Measurements from ENCODE around the gene PCDHB13.
"Not testable (repeated sequence)": the region's sequence is repeated elsewhere in the genome, so short reads cannot be mapped to it uniquely, and the experiment has no call there.

PCDHB13 gene

GRCh38 chr5:141213656-141214339, at the start of gene PCDHB13:
TSS of gene PCDHB13 (plus strand) at chr5:141213919. CDS start at chr5:141214124, 205 bp downstream.
- peak; percentile 41 for TF ChIP-seq CTCF (IDR thresholded peaks at IDR 0.05; ENCODE audit: control insufficient read depth, insufficient read depth, low read depth, low read length, missing control alignments)
- not testable (repeated sequence) for DNase-seq (ENCODE audit: low read depth)
- H3K4me3 ChIP-seq (ENCODE audit: control insufficient read depth, low read depth, low read length), result peak within 1 kb of the TSS; percentile 5

GRCh38 chr5:141172381-141173204, 41.1 kb upstream of the PCDHB13 start, which contains the start of gene PCDHB7:
TSS of gene PCDHB7 (plus strand) at chr5:141172644. CDS start at chr5:141172836, 192 bp downstream.
- peak; percentile 67 for TF ChIP-seq CTCF (IDR thresholded peaks at IDR 0.05; ENCODE audit: control insufficient read depth, insufficient read depth, low read depth, low read length, missing control alignments)
- DNase-seq (ENCODE audit: low read depth), result no peak
- H3K4me3 ChIP-seq (ENCODE audit: control insufficient read depth, low read depth, low read length), result no peak within 1 kb of the TSS

GRCh38 chr5:141174291-141175104, 39.2 kb upstream of the PCDHB13 start:
- DNase-seq (ENCODE audit: low read depth); H3K4me3 ChIP-seq (ENCODE audit: control insufficient read depth, low read depth, low read length): not testable (repeated sequence)

- H3K4me3 ChIP-seq (ENCODE audit: control insufficient read depth, low read depth, low read length), result no peak overlapping the region
- DNase-seq (ENCODE audit: low read depth), result no peak
- TF ChIP-seq CTCF (IDR thresholded peaks at IDR 0.05; ENCODE audit: control insufficient read depth, insufficient read depth, low read depth, low read length, missing control alignments), result no peak
These were observed 37.8 kb upstream of the PCDHB13 start for GRCh38 chr5:141175933-141176332.

- not testable (repeated sequence) for H3K4me3 ChIP-seq (ENCODE audit: control insufficient read depth, low read depth, low read length); DNase-seq (ENCODE audit: low read depth)
These were observed 36.0 kb upstream of the PCDHB13 start, which contains the start of gene PCDHB8 for GRCh38 chr5:141177577-141178191. TSS of gene PCDHB8 (plus strand) at chr5:141177790. CDS start at chr5:141178035, 245 bp downstream.

GRCh38 chr5:141179371-141179770, 34.3 kb upstream of the PCDHB13 start:
- H3K4me3 ChIP-seq (ENCODE audit: control insufficient read depth, low read depth, low read length); DNase-seq (ENCODE audit: low read depth): not testable (repeated sequence)

More at GRCh38 chr5:141177577-141178191, 36.0 kb upstream of the PCDHB13 start, which contains the start of gene PCDHB8:
- TF ChIP-seq CTCF (IDR thresholded peaks at IDR 0.05; ENCODE audit: control insufficient read depth, insufficient read depth, low read depth, low read length, missing control alignments), result peak; percentile 35

GRCh38 chr5:141179876-141180275, 33.8 kb upstream of the PCDHB13 start:
- H3K4me3 ChIP-seq (ENCODE audit: control insufficient read depth, low read depth, low read length); DNase-seq (ENCODE audit: low read depth): not testable (repeated sequence)

All from AG09309 (cell line).